Measurements from ENCODE around the gene AGO1.
A peak's percentile ranks its signal among the peaks of the same experiment; 100 is the strongest.
"Not testable (repeated sequence)": the region's sequence is repeated elsewhere in the genome, so short reads cannot be mapped to it uniquely, and the experiment has no call there.

Gene AGO1

GRCh38 chr1:35870651-35871309 is 12.2 kb upstream of the AGO1 start:
- DNase-seq = no peak

DNA sequence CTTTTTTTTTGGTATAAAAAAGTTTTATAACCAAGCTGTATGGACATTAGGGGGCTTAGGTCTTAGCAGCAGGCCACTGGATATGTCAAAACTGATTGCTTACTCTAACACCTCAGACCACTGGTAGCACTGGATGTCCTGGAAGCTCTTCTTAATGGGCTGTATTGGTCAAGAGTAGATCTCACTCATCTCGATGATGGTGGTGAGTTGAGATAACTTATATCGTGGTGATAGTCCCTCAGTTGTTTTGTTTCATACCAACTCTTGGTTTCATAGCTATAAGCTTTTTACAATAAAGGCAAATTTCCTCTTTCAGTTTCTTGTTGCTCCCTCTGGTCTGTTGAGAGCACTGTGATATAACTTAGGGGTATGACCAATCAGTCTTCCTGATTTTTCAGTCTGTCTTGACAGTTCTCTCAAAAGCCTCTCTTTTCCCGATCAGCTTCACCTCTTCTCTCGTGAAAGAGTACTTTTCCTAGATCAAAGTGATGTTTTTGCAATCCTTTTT is 9.7 kb upstream of the AGO1 start:
- DNase-seq = no peak

DNA sequence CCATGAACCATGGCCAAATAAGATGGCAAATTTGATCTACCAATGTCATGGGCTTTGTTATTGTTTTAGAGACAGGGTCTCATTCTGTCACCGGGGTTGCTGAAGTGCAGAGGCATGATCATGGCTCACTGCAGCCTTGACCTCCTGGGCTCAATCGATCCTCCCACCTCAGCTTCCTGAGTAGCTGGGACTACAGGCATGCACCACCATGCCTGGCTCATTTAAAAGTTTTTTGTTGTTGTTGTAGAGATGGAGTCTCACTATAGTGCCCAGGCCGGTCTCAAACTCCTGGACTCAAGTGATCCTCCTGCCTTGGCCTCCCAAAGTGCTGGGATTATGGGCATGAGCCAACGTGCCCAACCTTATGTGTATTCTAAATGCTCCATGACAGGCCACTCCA is 8.9 kb upstream of the AGO1 start:
- DNase-seq = not testable (repeated sequence)

DNA sequence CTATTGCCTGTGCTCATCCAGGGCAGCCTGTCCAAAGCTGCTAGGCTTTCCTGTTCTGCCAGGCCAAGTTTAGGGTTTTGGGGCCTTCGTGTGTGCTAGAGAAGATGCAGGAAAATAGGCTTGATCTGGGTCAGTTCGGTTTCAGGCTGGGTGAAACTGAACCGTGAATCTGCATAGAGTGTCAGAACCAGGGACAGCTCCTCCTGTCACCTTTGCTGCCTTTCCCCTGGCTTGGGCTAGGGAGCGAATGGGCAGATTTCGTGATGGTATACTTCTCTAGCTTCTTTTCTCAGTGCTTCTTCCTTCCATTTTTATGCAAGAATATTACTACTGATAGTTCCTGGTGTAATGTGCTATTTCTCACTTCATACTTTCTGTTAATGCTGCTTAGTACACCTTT is 6.0 kb upstream of the AGO1 start:
- DNase-seq = no peak

DNA sequence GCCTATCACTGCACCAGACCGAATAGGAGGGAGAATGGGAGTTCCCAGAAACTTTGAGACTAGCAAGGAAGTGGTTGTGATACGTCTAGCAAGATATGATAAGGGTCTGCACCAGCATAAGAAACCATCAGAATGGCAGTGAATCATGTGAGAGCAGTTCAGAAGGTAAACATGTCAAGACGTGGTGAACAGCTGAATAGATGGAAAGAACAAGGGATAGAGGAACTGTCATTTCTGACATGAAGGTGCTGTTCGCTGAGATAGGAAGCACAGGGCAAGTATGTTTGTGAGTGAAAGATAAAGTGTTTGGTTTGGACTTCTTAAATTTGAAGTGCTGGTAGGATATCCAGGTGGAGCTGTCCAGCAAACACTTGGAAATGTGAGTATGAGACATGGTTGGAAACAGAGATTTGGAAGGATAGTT is 1.1 kb upstream of the AGO1 start:
- no peak for DNase-seq

DNA sequence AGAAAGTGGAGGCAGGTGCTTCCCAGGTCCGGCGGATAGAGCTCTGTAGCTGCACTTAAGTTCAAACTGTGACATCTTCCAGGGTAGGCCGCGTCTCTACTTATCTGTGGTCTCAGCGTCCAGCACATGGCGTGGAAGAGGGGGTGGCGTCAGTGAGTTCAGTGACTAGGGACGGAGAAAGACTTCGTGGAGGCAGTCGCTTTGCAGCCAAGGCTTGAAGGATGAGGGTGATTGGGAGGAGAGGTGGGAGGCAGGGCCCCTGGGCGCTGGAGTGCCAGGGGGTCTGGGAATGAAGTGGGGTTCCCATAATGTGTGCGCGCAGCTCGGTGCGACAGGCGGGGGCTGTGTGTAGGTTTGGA is 444 bp upstream of the AGO1 start:
- DNase-seq = no peak

DNA sequence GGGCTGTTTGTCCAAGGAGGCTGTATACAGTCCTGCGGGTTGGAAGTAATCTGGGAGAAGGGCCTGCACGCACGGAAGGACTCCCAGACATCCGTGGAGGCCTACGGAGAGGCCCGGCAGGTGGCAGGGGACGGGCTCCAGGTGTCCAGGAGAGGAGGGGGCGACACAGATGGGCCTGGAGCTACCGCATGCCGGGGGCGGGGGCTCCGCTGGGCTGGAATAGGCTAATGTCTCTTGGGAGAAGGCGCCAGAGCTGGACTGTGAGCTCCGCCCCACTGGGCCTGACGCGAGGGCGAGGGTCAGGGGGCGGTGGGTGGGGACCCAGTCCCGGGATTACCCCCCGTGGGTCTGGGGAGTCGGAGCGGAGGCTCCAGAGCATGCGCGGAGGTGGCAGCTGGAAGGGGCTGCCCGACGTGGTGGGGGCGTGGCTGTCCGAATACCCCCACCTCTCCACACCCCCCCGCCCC is 659 bp downstream of the AGO1 start:
- DNase-seq = peak in 1 of 2 experiments; percentile 15

- DNase-seq = no peak
These were observed 1.9 kb downstream of the AGO1 start for GRCh38 chr1:35884934-35885333.

GRCh38 chr1:35885961-35886558 is 3.1 kb downstream of the AGO1 start:
- DNase-seq = no peak

DNA sequence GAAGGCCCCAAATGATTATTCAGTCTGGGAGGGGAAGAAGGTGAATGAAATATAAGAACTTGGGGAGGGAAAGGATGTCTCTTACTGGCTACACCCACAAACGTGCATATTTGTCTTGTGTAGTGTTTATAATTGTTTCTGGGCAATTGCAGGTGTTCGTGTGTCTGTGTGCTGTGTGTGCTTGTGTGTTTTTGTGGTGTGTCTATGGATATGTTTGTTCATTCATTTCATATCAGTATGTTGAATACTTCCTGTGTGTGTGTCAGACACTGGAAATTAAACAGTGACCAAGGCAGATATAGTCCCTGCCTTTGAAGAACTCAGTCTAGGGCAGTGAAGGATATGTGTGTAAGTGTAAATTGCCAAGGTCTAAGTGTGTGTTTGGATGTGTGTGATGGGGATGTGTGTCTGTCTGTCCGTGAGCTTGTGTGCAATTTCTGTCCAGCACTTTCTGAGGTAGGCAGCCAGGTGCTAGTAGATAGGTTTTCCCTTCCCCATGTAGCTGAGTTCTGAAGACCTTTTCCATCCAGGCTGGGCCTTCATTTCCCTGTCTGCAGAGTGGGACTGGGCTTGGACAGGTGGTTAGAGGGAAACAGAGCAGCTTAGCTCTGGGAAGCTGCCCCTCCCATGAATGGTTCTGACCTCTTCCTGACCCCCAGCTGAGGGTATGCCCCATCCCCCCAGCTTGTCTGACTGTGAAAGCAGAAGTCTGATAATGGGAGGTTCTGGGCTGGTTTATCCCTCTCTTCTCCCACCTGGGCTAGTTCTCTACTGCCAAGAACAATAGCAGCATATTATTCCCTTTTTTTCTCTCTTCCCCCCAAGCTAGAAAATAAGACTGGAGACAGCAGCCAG is 3.8 kb downstream of the AGO1 start:
- DNase-seq = no peak

DNA sequence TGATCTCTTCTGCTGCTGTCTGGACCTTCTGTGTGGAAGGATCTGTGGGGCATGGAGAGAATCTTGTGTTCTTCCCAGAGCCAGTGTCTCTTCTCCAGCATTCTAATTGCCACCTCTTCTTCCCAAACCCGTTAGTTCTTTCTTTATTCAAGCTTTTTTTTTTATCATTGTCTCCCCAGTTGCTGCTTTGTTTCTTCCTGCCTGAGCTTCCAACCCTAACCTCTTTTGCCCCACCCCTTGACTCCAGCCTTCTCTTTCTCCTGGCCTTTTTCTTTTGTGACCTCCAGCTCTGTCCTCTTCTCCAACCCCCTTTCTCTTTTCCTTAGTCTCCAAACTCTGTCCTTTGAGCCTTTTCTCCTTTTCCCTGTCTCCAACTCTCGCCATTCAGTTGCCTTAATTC is 4.5 kb downstream of the AGO1 start:
- DNase-seq = no peak

GRCh38 chr1:35888255-35888654 is 5.2 kb downstream of the AGO1 start:
- no peak for DNase-seq

- not testable (repeated sequence) for DNase-seq
These were observed 6.0 kb downstream of the AGO1 start for GRCh38 chr1:35888981-35889380.

- DNase-seq = no peak
These were observed 10.3 kb downstream of the AGO1 start for GRCh38 chr1:35893051-35893879.

DNA sequence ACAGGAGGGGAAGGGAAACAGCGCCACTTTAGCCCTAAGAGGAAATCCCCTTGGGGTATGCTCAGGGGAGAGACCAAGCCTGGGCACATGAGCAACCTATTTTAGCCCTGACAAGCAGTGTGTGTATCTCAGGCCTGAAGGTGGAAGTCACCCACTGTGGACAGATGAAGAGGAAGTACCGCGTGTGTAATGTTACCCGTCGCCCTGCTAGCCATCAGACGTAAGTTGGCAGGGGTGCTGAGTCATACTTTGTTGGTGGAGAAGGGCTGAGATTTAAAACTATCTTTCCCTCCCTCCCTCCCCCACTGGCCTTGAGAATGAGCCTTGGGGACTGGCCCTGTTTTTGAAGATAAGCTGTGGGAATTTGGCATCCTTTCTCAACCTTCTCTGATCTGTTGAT is 11.2 kb downstream of the AGO1 start:
- DNase-seq = no peak

DNA sequence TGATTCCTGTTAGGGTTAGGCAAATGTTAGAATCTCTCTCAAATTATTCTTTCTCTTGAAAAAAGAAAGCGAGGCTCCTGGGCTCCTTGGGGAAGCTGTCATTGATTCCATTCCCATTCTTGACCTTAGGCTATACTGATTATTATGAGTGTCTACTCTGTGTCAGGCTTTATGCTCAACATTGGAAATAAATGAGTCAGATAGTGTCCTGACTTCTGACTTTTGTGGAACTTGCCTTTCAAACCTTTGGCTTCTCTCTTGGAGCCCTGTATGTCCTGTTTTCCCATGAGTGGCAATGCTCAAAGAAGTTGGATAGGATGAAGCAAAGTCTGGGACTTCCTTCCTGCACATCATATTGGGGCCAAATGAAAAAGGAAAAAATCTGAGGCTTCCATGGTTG is 11.6 kb downstream of the AGO1 start:
- no peak for DNase-seq

- no peak for DNase-seq
These were observed 16.9 kb downstream of the AGO1 start for GRCh38 chr1:35899941-35900340.

GRCh38 chr1:35901235-35901634 is 18.2 kb downstream of the AGO1 start:
- DNase-seq = no peak

GRCh38 chr1:35902671-35903070 is 19.7 kb downstream of the AGO1 start:
- no peak for DNase-seq

DNA sequence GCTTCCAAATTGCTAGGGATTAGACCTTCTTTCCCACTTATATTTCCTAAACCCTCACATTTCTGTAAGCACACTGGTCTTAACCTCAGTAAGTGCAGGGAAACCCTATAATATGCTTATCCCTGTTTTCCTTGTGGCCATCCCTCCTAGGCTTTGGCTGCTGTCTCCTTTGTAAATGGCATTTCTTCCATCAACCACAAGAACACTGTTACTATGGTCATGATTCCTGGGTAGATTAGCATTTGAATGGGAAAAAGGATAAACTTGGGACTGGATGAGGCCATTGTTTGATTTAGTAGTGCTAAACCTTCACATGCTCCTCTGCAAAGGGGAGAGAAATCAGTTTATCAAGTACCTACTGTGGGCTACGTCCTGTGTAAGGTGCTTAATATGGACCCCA is 31.7 kb downstream of the AGO1 start:
- no peak for DNase-seq

- no peak for DNase-seq
These were observed 32.7 kb downstream of the AGO1 start for GRCh38 chr1:35915693-35916092.

GRCh38 chr1:35923791-35924221 is 40.8 kb downstream of the AGO1 start:
- no peak for DNase-seq

- DNase-seq = no peak
These were observed 41.8 kb downstream of the AGO1 start for GRCh38 chr1:35924838-35925237.

Data from SW 1271 (cell line).